WI38 (cell line): ENCODE measurements around the gene KRTAP2-1.
"Not testable (repeated sequence)": the region's sequence is repeated elsewhere in the genome, so short reads cannot be mapped to it uniquely, and the experiment has no call there.

ENCODE experiments used
- H3K4me3 ChIP-seq: 2 replicates; pipeline ENCODE4 v1.5.1; 2011; ENCODE audit warnings: low read depth, mild to moderate bottlenecking, control low read depth, low read length
- CTCF ChIP-seq: IDR thresholded peaks from 2 replicates; pipeline ENCODE4 v1.5.1; 2012; ENCODE audit warnings: low read depth, mild to moderate bottlenecking, control low read depth, low read length

Gene KRTAP2-1

GRCh38 chr17:41048441-41048840 is 1.3 kb upstream of the KRTAP2-1 start:
- peak overlapping the region; percentile 7 for H3K4me3 ChIP-seq
- no peak for TF ChIP-seq CTCF

- H3K4me3 ChIP-seq, result no peak overlapping the region
- no peak for TF ChIP-seq CTCF
Measured at GRCh38 chr17:41042953-41043352, 4.2 kb downstream of the KRTAP2-1 start.

- not testable (repeated sequence) for H3K4me3 ChIP-seq
Measured at GRCh38 chr17:41040783-41041571, 6.1 kb downstream of the KRTAP2-1 start, which contains the start of gene KRTAP1-1. Gene KRTAP1-1 (minus strand): TSS chr17:41041450. CDS start chr17:41041397, 53 bp downstream.

- no peak for TF ChIP-seq CTCF
- no peak overlapping the region for H3K4me3 ChIP-seq
Measured at GRCh38 chr17:41037853-41038350, 9.2 kb downstream of the KRTAP2-1 start.

GRCh38 chr17:41034346-41034935 is 12.7 kb downstream of the KRTAP2-1 start, which contains the start of gene KRTAP1-3:
Gene KRTAP1-3 (minus strand): TSS chr17:41034874. CDS start chr17:41034821, 53 bp downstream.
- not testable (repeated sequence) for H3K4me3 ChIP-seq

GRCh38 chr17:41029633-41030245 is 17.4 kb downstream of the KRTAP2-1 start, which contains the start of gene KRTAP1-4:
Gene KRTAP1-4 (minus strand): TSS chr17:41030195. CDS start chr17:41030078, 117 bp downstream.
- no peak for TF ChIP-seq CTCF

GRCh38 chr17:41026715-41027471 is 20.2 kb downstream of the KRTAP2-1 start, which contains the start of gene KRTAP1-5:
Gene KRTAP1-5 (minus strand): TSS chr17:41027208. CDS start chr17:41027155, 53 bp downstream.
- no peak within 1 kb of the TSS for H3K4me3 ChIP-seq
- no peak for TF ChIP-seq CTCF

More at GRCh38 chr17:41029633-41030245, 17.4 kb downstream of the KRTAP2-1 start, which contains the start of gene KRTAP1-4:
- no peak within 1 kb of the TSS for H3K4me3 ChIP-seq
